Activated CD8-positive, alpha-beta T cell treated with anti-CD3 and anti-CD28 coated beads for 36 hours (primary cell): Measurements from ENCODE around the gene PIP5K1B. TPM values are rescaled to one million over a fixed set of nuclear protein-coding genes. Genes with fewer than 3 reads are reported as not detected.
A peak's percentile ranks its signal among the peaks of the same experiment; 100 is the strongest.

Experiments used
- ATAC-seq: fragments of 200-7000 bp; cut with Tn5 transposase; one replicate; pipeline ENCODE4 v1.10.0; 2021; ENCODE audit warnings: mild to moderate bottlenecking, moderate library complexity
- CTCF ChIA-PET: fragments of 350-600 bp; sonication (Branson Sonifier 250); formaldehyde crosslinking; loops from one replicate; lab custom pipeline; 2021; ENCODE audit warnings: antibody characterized with exemption; lab: Charles Lee
- POLR2A ChIA-PET: fragments of 350-600 bp; sonication (Branson Sonifier 250); formaldehyde crosslinking; loops from one replicate; lab custom pipeline; 2021; ENCODE audit warnings: antibody characterized with exemption; lab: Charles Lee
- DNase-seq: peaks from one replicate; pipeline ENCODE4 v3.0.0-alpha.2; 2020
- H3K27ac Mint-ChIP-seq: one replicate; pipeline ENCODE4 v1.8.0; 2021; ENCODE audit warnings: mild to moderate bottlenecking, mixed read lengths
- H3K27me3 Mint-ChIP-seq: one replicate; pipeline ENCODE4 v1.8.0; 2021; ENCODE audit warnings: mixed read lengths
- H3K36me3 Mint-ChIP-seq: one replicate; pipeline ENCODE4 v1.8.0; 2021; ENCODE audit warnings: low read depth, mixed read lengths
- H3K4me1 Mint-ChIP-seq: one replicate; pipeline ENCODE4 v1.8.0; 2021; ENCODE audit warnings: low read depth, mixed read lengths
- H3K4me3 Mint-ChIP-seq: one replicate; pipeline ENCODE4 v1.8.0; 2021; ENCODE audit warnings: mild to moderate bottlenecking, moderate library complexity, mixed read lengths
- H3K9me3 Mint-ChIP-seq: one replicate; pipeline ENCODE4 v1.8.0; 2021; ENCODE audit warnings: mixed read lengths
- CTCF ChIP-seq: fragments of 200-600 bp; IDR thresholded peaks from one replicate; pipeline ENCODE4 v1.8.0; 2022; ENCODE audit warnings: antibody characterized with exemption, mild to moderate bottlenecking
- intact Hi-C: fragments of 100-400 bp; cut with micrococcal nuclease; formaldehyde crosslinking; loops from one replicate; pipeline ENCODE4 v1.10.0; 2022
- total RNA-seq, 2 experiments: library from RNA; stranded (reverse); gene quantifications; one replicate each; pipeline ENCODE4 v1.2.3, GENCODE V29; 2021

The PIP5K1B gene
- total RNA-seq, 2 experiments from 2014 or later = 0.43 to 0.98 TPM

- Mint-ChIP-seq H3K36me3 (no peaks in the 10 kb centered on the region), H3K9me3 (no peaks in the 10 kb centered on the region), H3K4me1 (peaks cover 2% of the 10 kb centered on the region), H3K27ac (no peak overlapping the region), H3K27me3 (peaks cover 7% of the 10 kb centered on the region), H3K4me3 (no peak overlapping the region)
- no peak for TF ChIP-seq CTCF
- ChIA-PET CTCF (no interaction called here), POLR2A (no interaction called here)
- DNase-seq (no peak), ATAC-seq (no peak)
- intact Hi-C loops = no loop called here
These were observed 92.1 kb downstream of the PIP5K1B start for GRCh38 chr9:68797116-68797515.

GRCh38 chr9:68798423-68798822 lies 93.4 kb downstream of the PIP5K1B start:
- intact Hi-C loops = no loop called here
- POLR2A ChIA-PET = no interaction called here
- Mint-ChIP-seq H3K36me3 (no peaks in the 10 kb centered on the region), H3K4me1 (peaks cover 2% of the 10 kb centered on the region), H3K9me3 (no peaks in the 10 kb centered on the region), H3K4me3 (no peak overlapping the region), H3K27me3 (peaks cover 7% of the 10 kb centered on the region), H3K27ac (no peak overlapping the region)
- ATAC-seq = no peak
- DNase-seq = no peak
- no peak for TF ChIP-seq CTCF
- CTCF ChIA-PET = interaction anchor here (0.9 kb wide), 1 partner anchor 19 kb away, joined by 3 read pairs; a partner anchor contains a TSS

- CTCF ChIA-PET = no interaction called here
- Mint-ChIP-seq H3K27ac (no peak overlapping the region), H3K36me3 (no peaks in the 10 kb centered on the region), H3K27me3 (peaks cover 7% of the 10 kb centered on the region), H3K9me3 (no peaks in the 10 kb centered on the region), H3K4me3 (no peak overlapping the region), H3K4me1 (peaks cover 2% of the 10 kb centered on the region)
- POLR2A ChIA-PET = no interaction called here
- TF ChIP-seq CTCF = no peak
- intact Hi-C loops = no loop called here
- DNase-seq (no peak), ATAC-seq (no peak)
These were observed 95.8 kb downstream of the PIP5K1B start for GRCh38 chr9:68800836-68801235.

GRCh38 chr9:68802525-68803015 lies 97.5 kb downstream of the PIP5K1B start:
- Mint-ChIP-seq H3K27ac (no peak overlapping the region), H3K4me1 (peaks cover 2% of the 10 kb centered on the region), H3K36me3 (no peaks in the 10 kb centered on the region), H3K4me3 (no peak overlapping the region), H3K27me3 (peaks cover 6% of the 10 kb centered on the region), H3K9me3 (no peaks in the 10 kb centered on the region)
- ChIA-PET POLR2A (no interaction called here), CTCF (no interaction called here)
- peak; percentile 96 for ATAC-seq
- intact Hi-C loops = no loop called here
- TF ChIP-seq CTCF = no peak
- peak; percentile 59 for DNase-seq

GRCh38 chr9:68804911-68805889 lies 100.2 kb downstream of the PIP5K1B start:
- Mint-ChIP-seq H3K27me3 (peaks cover 7% of the 10 kb centered on the region), H3K27ac (no peak overlapping the region), H3K9me3 (no peaks in the 10 kb centered on the region), H3K36me3 (no peaks in the 10 kb centered on the region), H3K4me3 (no peak overlapping the region), H3K4me1 (no peaks in the 10 kb centered on the region)
- POLR2A ChIA-PET = no interaction called here
- ATAC-seq (no peak), DNase-seq (no peak)
- CTCF ChIA-PET = no interaction called here
- intact Hi-C loops = no loop called here
- TF ChIP-seq CTCF = no peak
